ENCODE results near the gene HSPA6. TPM values are rescaled to one million over a fixed set of nuclear protein-coding genes. Genes with fewer than 3 reads are reported as not detected.

HSPA6 gene
- total and polyA plus RNA-seq, 2 experiments from 2014 or later: 0.50 to 13.2 TPM

- Histone ChIP-seq H3K9me2 (replicated peaks; ENCODE audit: insufficient read depth) (no peaks in the 10 kb centered on the region), H3K4me2 (no peak overlapping the region), H3K79me2 (no peaks in the 10 kb centered on the region), H2AFZ (no peak overlapping the region), H3K9me3 (ENCODE audit: low read depth) (no peaks in the 10 kb centered on the region), H3K36me3 (replicated peaks; ENCODE audit: insufficient read depth, low read depth) (no peaks in the 10 kb centered on the region), H4K20me1 (ENCODE audit: insufficient read depth, poor library complexity, severe bottlenecking) (no peaks in the 10 kb centered on the region), H3K27ac (no peak overlapping the region), H3K27me3 (peaks cover 4% of the 10 kb centered on the region), H3K4me3 (no peak overlapping the region), H3K4me1 (ENCODE audit: insufficient read depth) (peaks cover 5% of the 10 kb centered on the region)
- DNase-seq (ENCODE audit: low spot score): no peak
- TF ChIP-seq CTCF (IDR thresholded peaks at IDR 0.05; ENCODE audit: poor library complexity): no peak
- no peak for TF ChIP-seq EZH2phosphoT487 (IDR thresholded peaks at IDR 0.05; ENCODE audit: low read depth, severe bottlenecking, unreplicated experiment)
- TF ChIP-seq EZH2 (IDR thresholded peaks at IDR 0.05; ENCODE audit: borderline replicate concordance): no peak
Measured at GRCh38 chr1:161503394-161503748, 21.0 kb upstream of the HSPA6 start.

- Histone ChIP-seq H3K36me3 (replicated peaks; ENCODE audit: insufficient read depth, low read depth) (no peaks in the 10 kb centered on the region), H3K27ac (no peak overlapping the region)
Measured at GRCh38 chr1:161505686-161506085, 18.7 kb upstream of the HSPA6 start.

GRCh38 chr1:161506336-161507223 lies 17.8 kb upstream of the HSPA6 start:
- H3K9me3 ChIP-seq (ENCODE audit: low read depth): no peaks in the 10 kb centered on the region
- H3K27ac ChIP-seq: no peak overlapping the region
- DNase-seq (ENCODE audit: low spot score): peak; percentile 37
- H3K4me3 ChIP-seq: no peak overlapping the region
- no peaks in the 10 kb centered on the region for H3K27me3 ChIP-seq
- no peak overlapping the region for H2AFZ ChIP-seq
- no peaks in the 10 kb centered on the region for H3K79me2 ChIP-seq
- no peaks in the 10 kb centered on the region for H3K9me2 ChIP-seq (replicated peaks; ENCODE audit: insufficient read depth)
- H3K36me3 ChIP-seq (replicated peaks; ENCODE audit: insufficient read depth, low read depth): no peaks in the 10 kb centered on the region
- H3K4me2 ChIP-seq: peak overlapping the region; percentile 29
- H4K20me1 ChIP-seq (ENCODE audit: insufficient read depth, poor library complexity, severe bottlenecking): no peaks in the 10 kb centered on the region
- whole genome bisulfite sequencing (ENCODE audit: low lambda C conversion rate, missing lambda C conversion rate): 49% methylated on average over 15 of the region's 15 CpGs
- peaks cover 9% of the 10 kb centered on the region for H3K4me1 ChIP-seq (ENCODE audit: insufficient read depth)
- TF ChIP-seq EZH2phosphoT487 (IDR thresholded peaks at IDR 0.05; ENCODE audit: low read depth, severe bottlenecking, unreplicated experiment) (no peak), CTCF (IDR thresholded peaks at IDR 0.05; ENCODE audit: poor library complexity) (no peak), EZH2 (IDR thresholded peaks at IDR 0.05; ENCODE audit: borderline replicate concordance) (no peak)

More at GRCh38 chr1:161505686-161506085, 18.7 kb upstream of the HSPA6 start:
- H3K27me3 ChIP-seq: no peaks in the 10 kb centered on the region
- no peak overlapping the region for H3K4me2 ChIP-seq
- H4K20me1 ChIP-seq (ENCODE audit: insufficient read depth, poor library complexity, severe bottlenecking): no peaks in the 10 kb centered on the region
- TF ChIP-seq EZH2 (IDR thresholded peaks at IDR 0.05; ENCODE audit: borderline replicate concordance) (no peak), CTCF (IDR thresholded peaks at IDR 0.05; ENCODE audit: poor library complexity) (no peak), EZH2phosphoT487 (IDR thresholded peaks at IDR 0.05; ENCODE audit: low read depth, severe bottlenecking, unreplicated experiment) (no peak)
- no peaks in the 10 kb centered on the region for H3K9me2 ChIP-seq (replicated peaks; ENCODE audit: insufficient read depth)
- H3K4me1 ChIP-seq (ENCODE audit: insufficient read depth): peaks cover 5% of the 10 kb centered on the region
- no peaks in the 10 kb centered on the region for H3K79me2 ChIP-seq
- no peak for DNase-seq (ENCODE audit: low spot score)
- H2AFZ ChIP-seq: no peak overlapping the region
- no peaks in the 10 kb centered on the region for H3K9me3 ChIP-seq (ENCODE audit: low read depth)
- no peak overlapping the region for H3K4me3 ChIP-seq
- WGBS (ENCODE audit: low lambda C conversion rate, missing lambda C conversion rate): 93% methylated on average over 6 of the region's 6 CpGs
